Measurements from ENCODE around the gene ATG9A.

The ATG9A gene

DNA sequence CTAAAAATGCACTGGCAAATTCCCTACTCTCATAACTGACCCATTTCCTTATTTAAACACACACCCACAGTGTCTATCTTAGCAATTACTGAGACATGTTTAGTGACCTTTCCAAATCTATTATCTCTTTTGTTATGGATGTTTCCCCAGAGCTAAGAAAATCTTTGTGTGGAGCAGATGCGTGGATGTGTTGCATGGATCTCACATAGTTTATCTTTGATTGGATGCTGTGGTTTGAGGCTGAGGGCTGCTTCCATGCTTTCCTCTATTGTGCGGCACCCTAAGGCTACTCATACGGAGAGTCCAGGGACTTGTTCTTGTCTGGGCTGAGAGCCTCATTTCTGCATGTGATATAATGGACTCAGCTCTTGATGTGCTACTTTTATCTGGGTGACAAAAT lies 4.9 kb upstream of the ATG9A start:
- Histone ChIP-seq H2AFZ (ENCODE audit: low read depth, low read length) (no peak overlapping the region), H3K27ac (ENCODE audit: low read length) (no peak overlapping the region), H3K4me1 (ENCODE audit: low read length) (peaks cover 7% of the 10 kb centered on the region), H4K20me1 (ENCODE audit: insufficient read depth, low read length) (no peaks in the 10 kb centered on the region), H3K36me3 (replicated peaks; ENCODE audit: low read depth, low read length) (peaks cover 24% of the 10 kb centered on the region), H3K79me2 (ENCODE audit: low read length) (peaks cover 14% of the 10 kb centered on the region), H3K4me3 (ENCODE audit: low read length) (no peak overlapping the region), H3K9me3 (ENCODE audit: insufficient read depth, low read length) (no peaks in the 10 kb centered on the region), H3K9ac (ENCODE audit: low read length) (no peak overlapping the region), H3K27me3 (ENCODE audit: low read depth, low read length) (no peaks in the 10 kb centered on the region), H3K4me2 (ENCODE audit: low read length) (no peak overlapping the region)
- TF ChIP-seq, protein P1, sequence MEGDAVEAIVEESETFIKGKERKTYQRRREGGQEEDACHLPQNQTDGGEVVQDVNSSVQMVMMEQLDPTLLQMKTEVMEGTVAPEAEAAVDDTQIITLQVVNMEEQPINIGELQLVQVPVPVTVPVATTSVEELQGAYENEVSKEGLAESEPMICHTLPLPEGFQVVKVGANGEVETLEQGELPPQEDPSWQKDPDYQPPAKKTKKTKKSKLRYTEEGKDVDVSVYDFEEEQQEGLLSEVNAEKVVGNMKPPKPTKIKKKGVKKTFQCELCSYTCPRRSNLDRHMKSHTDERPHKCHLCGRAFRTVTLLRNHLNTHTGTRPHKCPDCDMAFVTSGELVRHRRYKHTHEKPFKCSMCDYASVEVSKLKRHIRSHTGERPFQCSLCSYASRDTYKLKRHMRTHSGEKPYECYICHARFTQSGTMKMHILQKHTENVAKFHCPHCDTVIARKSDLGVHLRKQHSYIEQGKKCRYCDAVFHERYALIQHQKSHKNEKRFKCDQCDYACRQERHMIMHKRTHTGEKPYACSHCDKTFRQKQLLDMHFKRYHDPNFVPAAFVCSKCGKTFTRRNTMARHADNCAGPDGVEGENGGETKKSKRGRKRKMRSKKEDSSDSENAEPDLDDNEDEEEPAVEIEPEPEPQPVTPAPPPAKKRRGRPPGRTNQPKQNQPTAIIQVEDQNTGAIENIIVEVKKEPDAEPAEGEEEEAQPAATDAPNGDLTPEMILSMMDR (IDR thresholded peaks at IDR 0.05; ENCODE audit: low read depth, low read length) = no peak
- TF ChIP-seq EZH2phosphoT487 (IDR thresholded peaks at IDR 0.05; ENCODE audit: low read depth) = no peak

DNA sequence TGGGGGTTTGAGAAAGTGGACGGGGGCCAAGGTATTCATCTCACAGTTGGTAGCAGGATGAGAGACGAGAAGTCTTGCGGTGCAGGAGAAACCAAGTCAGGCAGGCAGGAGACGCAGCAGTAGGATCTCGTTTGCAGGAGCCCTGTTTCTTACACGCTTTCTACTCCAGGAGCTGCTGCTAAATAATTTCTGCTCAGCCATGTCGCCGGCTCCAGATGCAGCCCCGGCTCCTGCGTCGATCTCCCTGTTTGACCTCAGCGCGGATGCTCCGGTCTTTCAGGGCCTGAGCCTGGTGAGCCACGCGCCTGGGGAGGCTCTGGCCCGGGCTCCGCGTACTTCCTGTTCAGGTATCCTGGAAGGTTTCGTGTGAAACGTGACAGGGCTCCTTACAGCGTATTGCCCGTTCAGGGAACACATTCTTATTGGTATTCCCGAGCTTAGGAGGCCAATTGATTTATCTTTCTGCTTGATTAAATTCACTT lies 664 bp upstream of the ATG9A start:
- Histone ChIP-seq H3K36me3 (replicated peaks; ENCODE audit: low read depth, low read length) (peaks cover 20% of the 10 kb centered on the region), H2AFZ (ENCODE audit: low read depth, low read length) (no peak overlapping the region; the same call in 1 of the 2 replicates), H4K20me1 (ENCODE audit: insufficient read depth, low read length) (no peaks in the 10 kb centered on the region), H3K4me2 (ENCODE audit: low read length) (peak overlapping the region; percentile 80), H3K4me3 (ENCODE audit: low read length) (peak overlapping the region; percentile 100), H3K79me2 (ENCODE audit: low read length) (peaks cover 31% of the 10 kb centered on the region), H3K9me3 (ENCODE audit: insufficient read depth, low read length) (no peaks in the 10 kb centered on the region), H3K4me1 (ENCODE audit: low read length) (peaks cover 14% of the 10 kb centered on the region), H3K27me3 (ENCODE audit: low read depth, low read length) (no peaks in the 10 kb centered on the region), H3K9ac (ENCODE audit: low read length) (peak overlapping the region; percentile 68), H3K27ac (ENCODE audit: low read length) (peak overlapping the region; percentile 59)
- no peak for TF ChIP-seq EZH2phosphoT487 (IDR thresholded peaks at IDR 0.05; ENCODE audit: low read depth)
- TF ChIP-seq, protein P1 (IDR thresholded peaks at IDR 0.05; ENCODE audit: low read depth, low read length) = no peak

DNA sequence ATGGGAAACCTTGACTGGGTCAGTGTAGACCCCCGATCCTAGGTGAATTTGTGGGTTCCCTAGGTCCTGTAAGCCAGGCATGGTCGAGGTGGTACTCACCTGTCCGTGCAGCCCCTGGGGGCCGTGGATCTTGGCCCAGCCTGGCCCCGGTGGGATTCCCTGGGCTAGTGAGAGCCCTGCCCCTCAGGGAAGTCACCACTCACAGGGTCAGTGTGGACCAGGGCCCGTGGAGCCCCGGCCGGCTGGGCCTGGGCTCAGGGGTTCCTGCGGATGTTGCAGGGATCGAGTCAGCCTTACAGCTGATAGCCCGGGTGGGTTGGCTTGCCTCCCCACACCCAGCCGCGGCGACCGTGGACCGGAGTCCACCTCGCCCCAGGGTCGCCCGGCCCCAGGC lies 528 bp downstream of the ATG9A start:
- Histone ChIP-seq H3K79me2 (ENCODE audit: low read length) (peaks cover 31% of the 10 kb centered on the region), H3K27ac (ENCODE audit: low read length) (peak overlapping the region; percentile 54; the same call in 1 of the 2 replicates)

DNA sequence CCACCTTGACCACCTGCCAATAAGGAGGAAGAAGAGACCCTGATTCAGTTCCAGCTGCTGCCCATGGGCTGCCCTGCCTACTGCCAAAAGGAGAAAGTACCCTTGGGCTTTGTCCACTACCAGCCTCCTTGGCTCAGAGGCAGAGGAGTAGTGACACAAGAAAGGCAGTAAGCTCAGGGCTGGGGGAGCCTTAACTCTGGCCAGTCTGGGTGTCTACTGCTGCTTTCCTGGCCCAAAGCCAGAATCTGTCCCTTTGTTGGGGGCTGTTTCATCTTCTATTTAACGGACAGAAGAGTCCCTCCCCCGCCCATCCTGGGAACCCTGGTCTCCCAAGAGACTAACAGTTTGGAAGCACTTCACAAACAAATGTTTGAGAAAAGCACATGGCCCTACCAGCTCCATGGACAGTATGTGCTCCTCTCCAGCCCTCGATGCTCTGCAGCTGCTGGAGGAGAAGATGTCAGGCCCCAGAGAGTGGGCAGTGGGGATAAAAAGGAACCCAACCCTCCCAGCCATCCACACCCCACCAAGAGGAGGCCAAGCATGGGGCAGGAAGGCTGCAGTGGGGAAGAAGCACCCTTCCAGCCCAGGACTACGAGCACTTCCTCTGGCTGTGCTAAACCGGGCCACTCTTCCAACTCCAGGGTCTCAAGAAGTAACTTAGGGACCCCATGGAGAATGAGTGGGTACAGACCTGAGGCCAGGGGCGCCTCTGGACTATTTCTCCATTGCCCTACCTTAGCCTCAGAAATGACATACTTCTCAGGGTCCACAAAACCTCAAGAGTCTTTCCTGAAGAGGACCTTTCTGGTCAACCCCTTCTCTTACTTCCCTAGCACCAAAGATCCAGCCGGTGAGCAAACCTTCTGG lies 1.2 kb downstream of the ATG9A start:
- H3K4me2 ChIP-seq (ENCODE audit: low read length) = peak overlapping the region; percentile 94
- peaks cover 12% of the 10 kb centered on the region for H3K36me3 ChIP-seq (replicated peaks; ENCODE audit: low read depth, low read length)
- no peak overlapping the region for H2AFZ ChIP-seq (ENCODE audit: low read depth, low read length)
- H4K20me1 ChIP-seq (ENCODE audit: insufficient read depth, low read length) = no peaks in the 10 kb centered on the region
- no peaks in the 10 kb centered on the region for H3K9me3 ChIP-seq (ENCODE audit: insufficient read depth, low read length)
- H3K79me2 ChIP-seq (ENCODE audit: low read length) = peaks cover 31% of the 10 kb centered on the region
- no peak overlapping the region for H3K27ac ChIP-seq (ENCODE audit: low read length)
- H3K9ac ChIP-seq (ENCODE audit: low read length) = peak overlapping the region; percentile 87
- H3K27me3 ChIP-seq (ENCODE audit: low read depth, low read length) = no peaks in the 10 kb centered on the region
- H3K4me1 ChIP-seq (ENCODE audit: low read length) = peaks cover 14% of the 10 kb centered on the region
- no peak for TF ChIP-seq EZH2phosphoT487 (IDR thresholded peaks at IDR 0.05; ENCODE audit: low read depth)
- TF ChIP-seq, protein P1 (IDR thresholded peaks at IDR 0.05; ENCODE audit: low read depth, low read length) = no peak
- H3K4me3 ChIP-seq (ENCODE audit: low read length) = peak overlapping the region; percentile 100

More for the DNA sequence above, 528 bp downstream of the ATG9A start:
- Histone ChIP-seq H3K4me1 (ENCODE audit: low read length) (peaks cover 14% of the 10 kb centered on the region), H3K9me3 (ENCODE audit: insufficient read depth, low read length) (no peaks in the 10 kb centered on the region), H3K9ac (ENCODE audit: low read length) (peak overlapping the region; percentile 87), H3K36me3 (replicated peaks; ENCODE audit: low read depth, low read length) (peaks cover 13% of the 10 kb centered on the region), H3K4me3 (ENCODE audit: low read length) (peak overlapping the region; percentile 100), H3K4me2 (ENCODE audit: low read length) (peak overlapping the region; percentile 94), H4K20me1 (ENCODE audit: insufficient read depth, low read length) (no peaks in the 10 kb centered on the region), H2AFZ (ENCODE audit: low read depth, low read length) (no peak overlapping the region), H3K27me3 (ENCODE audit: low read depth, low read length) (no peaks in the 10 kb centered on the region)
- TF ChIP-seq, protein P1 (IDR thresholded peaks at IDR 0.05; ENCODE audit: low read depth, low read length) = no peak
